ENCODE results near the gene AP2A2. TPM values are rescaled to one million over a fixed set of nuclear protein-coding genes. Genes with fewer than 3 reads are reported as not detected.

Gene AP2A2
- total RNA-seq, 4 donors from 2014 or later, result 21.2 to 26.1 (median 25.7) TPM

- H3K36me3 ChIP-seq, result no peaks in the 10 kb centered on the region
- H3K4me1 ChIP-seq, result no peaks in the 10 kb centered on the region
- no peak for DNase-seq
- ATAC-seq, result no peak
- no peaks in the 10 kb centered on the region for H3K9me3 ChIP-seq
- peaks cover 0 to 23% (median 19%) of the 10 kb centered on the region in 3 donors for H3K27me3 ChIP-seq
- H3K27ac ChIP-seq, result no peak overlapping the region
- in situ Hi-C loops (cut with MboI; ENCODE audit: low sequenced_read_pairs in 4 of 4), result no loop called here
- TF ChIP-seq, protein P1, sequence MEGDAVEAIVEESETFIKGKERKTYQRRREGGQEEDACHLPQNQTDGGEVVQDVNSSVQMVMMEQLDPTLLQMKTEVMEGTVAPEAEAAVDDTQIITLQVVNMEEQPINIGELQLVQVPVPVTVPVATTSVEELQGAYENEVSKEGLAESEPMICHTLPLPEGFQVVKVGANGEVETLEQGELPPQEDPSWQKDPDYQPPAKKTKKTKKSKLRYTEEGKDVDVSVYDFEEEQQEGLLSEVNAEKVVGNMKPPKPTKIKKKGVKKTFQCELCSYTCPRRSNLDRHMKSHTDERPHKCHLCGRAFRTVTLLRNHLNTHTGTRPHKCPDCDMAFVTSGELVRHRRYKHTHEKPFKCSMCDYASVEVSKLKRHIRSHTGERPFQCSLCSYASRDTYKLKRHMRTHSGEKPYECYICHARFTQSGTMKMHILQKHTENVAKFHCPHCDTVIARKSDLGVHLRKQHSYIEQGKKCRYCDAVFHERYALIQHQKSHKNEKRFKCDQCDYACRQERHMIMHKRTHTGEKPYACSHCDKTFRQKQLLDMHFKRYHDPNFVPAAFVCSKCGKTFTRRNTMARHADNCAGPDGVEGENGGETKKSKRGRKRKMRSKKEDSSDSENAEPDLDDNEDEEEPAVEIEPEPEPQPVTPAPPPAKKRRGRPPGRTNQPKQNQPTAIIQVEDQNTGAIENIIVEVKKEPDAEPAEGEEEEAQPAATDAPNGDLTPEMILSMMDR (IDR thresholded peaks at IDR 0.05 in 4 of 5, conservative IDR thresholded peaks at IDR 0.05 in 1 of 5), result no peak
- no peak for TF ChIP-seq POLR2A (IDR thresholded peaks at IDR 0.05)
- intact Hi-C loops (cut with DNase I; ENCODE audit: low total_unique reads), result no loop called here
- H3K4me3 ChIP-seq, result no peak overlapping the region
Observed at GRCh38 chr11:1034001-1034400, 108.3 kb downstream of the AP2A2 start.

DNA sequence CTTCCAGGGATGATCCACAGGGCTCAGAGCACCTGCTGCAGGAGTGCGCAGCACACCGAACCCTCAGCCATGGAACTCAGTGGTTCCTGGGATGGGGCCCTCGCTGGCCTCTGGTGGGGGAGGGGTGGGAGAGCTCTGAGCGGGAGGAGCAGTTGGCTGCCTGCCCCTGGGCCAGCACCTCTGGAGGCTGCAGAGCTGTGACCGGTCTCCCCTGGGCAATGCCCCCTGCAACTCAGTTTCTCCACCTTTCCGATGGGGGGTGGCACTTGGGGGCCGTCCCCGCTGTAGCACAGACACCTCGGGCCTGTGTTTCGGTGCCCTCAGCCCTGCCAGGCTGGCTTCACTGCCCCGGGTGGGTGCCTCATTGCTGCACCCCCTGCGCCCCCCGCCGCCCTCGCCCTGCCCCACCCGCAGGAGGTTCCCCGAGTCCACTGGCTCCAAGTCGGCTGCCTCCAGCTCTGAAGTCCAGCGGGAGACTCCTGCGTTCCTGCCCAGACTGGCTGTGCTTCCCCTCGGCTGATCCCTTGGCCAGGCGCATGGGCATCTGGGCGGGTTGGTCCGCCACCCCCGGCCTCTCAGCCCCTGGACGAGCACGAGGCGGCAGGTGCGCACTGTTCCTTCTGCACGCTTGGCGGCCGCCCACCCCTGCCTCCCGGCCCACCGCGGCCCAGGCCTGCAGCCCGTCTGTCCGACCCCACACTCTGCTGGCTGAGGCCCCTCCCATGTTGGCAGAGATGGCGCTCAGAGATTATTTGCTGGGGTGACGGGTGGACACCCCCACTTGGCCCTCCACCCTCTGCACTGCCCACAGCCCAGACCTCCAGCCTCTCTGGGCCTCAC, 109.0 kb downstream of the AP2A2 start:
- TF ChIP-seq, protein P1 (IDR thresholded peaks at IDR 0.05 in 4 of 5, conservative IDR thresholded peaks at IDR 0.05 in 1 of 5), result no peak
- no peak for TF ChIP-seq POLR2A (IDR thresholded peaks at IDR 0.05)

DNA sequence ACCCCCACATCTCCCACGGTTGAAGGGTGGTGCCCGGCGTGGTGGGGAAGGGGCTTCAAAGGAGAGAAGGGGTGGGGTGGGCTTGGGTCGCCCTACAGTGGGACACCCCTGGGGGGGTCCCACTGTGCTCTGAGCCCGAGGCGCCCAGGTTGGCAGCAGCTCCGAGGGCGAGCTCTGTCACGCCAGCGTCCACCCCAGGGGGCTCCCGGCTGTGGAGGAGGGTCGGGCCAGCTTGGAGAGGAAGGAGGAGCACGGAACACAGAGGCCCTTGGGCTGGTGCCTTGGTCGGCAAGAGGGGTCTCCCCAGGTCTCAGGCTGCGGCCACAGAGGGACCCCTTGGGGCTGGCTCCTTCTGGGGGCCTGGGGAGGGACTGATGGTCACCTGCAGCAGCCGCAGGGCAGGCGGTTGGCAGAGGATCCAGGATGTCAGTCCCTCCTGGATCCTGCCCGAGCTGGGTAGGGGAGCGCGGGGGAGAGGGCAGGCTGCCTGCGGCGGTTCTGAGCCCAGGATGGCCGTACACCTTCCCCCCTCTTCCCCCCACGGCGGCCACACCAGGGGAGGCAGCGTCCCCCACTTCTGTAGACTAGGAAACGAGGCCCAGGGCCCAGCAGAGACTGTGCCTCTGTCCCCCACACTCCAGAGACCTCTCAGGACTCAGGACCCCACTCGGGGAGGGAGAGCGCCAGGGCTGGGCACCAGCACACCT, 110.1 kb downstream of the AP2A2 start:
- Histone ChIP-seq H3K4me3 (no peak overlapping the region), H3K4me1 (no peaks in the 10 kb centered on the region)
- no peak for ATAC-seq

More for the DNA sequence above, 109.0 kb downstream of the AP2A2 start:
- in situ Hi-C loops (cut with MboI; ENCODE audit: low sequenced_read_pairs in 4 of 4), result no loop called here
- ATAC-seq, result no peak
- Histone ChIP-seq H3K4me1 (no peaks in the 10 kb centered on the region), H3K36me3 (no peaks in the 10 kb centered on the region), H3K9me3 (no peaks in the 10 kb centered on the region), H3K4me3 (no peak overlapping the region), H3K27me3 (peaks cover 0 to 23% (median 19%) of the 10 kb centered on the region in 3 donors), H3K27ac (no peak overlapping the region)
- intact Hi-C loops (cut with DNase I; ENCODE audit: low total_unique reads), result no loop called here
- DNase-seq, result no peak

DNA sequence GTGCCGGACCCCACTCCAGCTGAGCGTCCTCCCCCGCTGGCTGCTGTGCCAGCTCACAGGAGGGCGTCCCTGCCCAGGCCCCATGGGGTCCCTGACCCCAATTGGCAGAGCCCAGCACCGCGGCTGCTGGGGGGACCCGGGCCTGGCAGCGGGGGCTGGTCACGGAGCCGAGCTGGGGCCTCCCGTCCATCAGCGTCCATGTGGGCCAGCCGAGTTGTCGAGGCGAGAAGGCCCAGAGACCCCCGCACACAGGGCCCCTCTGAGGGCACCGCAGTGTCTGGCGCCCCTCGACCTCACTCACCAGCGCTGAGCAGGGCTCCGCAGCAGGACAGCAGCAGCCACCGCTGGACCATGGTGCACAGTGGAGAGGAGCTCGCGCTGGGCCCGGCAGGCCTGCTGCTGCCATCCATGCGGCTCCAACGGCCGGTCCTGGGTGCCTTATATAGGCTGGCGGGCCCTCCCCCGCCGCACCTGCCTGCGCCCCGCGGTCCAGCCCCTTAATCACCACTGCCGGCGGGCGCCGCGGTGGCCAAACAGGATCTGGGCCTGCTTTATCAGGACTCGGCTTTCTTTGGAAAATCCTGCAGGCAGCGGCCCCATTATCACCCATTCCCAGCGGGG, 110.7 kb downstream of the AP2A2 start, which contains the start of gene MUC6:
MUC6 (minus strand) TSS at position 416 of the 621 bp plus-strand sequence; CDS start at position 353, 63 bp downstream.
- in situ Hi-C loops (cut with MboI; ENCODE audit: low sequenced_read_pairs in 4 of 4), result no loop called here
- intact Hi-C loops (cut with DNase I; ENCODE audit: low total_unique reads), result no loop called here
- Histone ChIP-seq H3K4me3 (no peak within 1 kb of the TSS), H3K9me3 (no peaks in the 10 kb centered on the region), H3K27me3 (peaks cover 0 to 23% (median 19%) of the 10 kb centered on the region in 3 donors), H3K27ac (no peak within 1 kb of the TSS), H3K36me3 (no peaks in the 10 kb centered on the region), H3K4me1 (no peaks in the 10 kb centered on the region)
- TF ChIP-seq, protein P1 (IDR thresholded peaks at IDR 0.05 in 4 of 5, conservative IDR thresholded peaks at IDR 0.05 in 1 of 5), result no peak
- TF ChIP-seq POLR2A (IDR thresholded peaks at IDR 0.05), result no peak
- DNase-seq (no peak), ATAC-seq (no peak)

More for the DNA sequence above, 110.1 kb downstream of the AP2A2 start:
- Histone ChIP-seq H3K9me3 (no peaks in the 10 kb centered on the region), H3K27ac (no peak overlapping the region), H3K36me3 (no peaks in the 10 kb centered on the region), H3K27me3 (peaks cover 0 to 23% (median 19%) of the 10 kb centered on the region in 3 donors)
- TF ChIP-seq, protein P1 (IDR thresholded peaks at IDR 0.05 in 4 of 5, conservative IDR thresholded peaks at IDR 0.05 in 1 of 5), result no peak
- in situ Hi-C loops (cut with MboI; ENCODE audit: low sequenced_read_pairs in 4 of 4) (no loop called here), intact Hi-C loops (cut with DNase I; ENCODE audit: low total_unique reads) (no loop called here)
- DNase-seq, result no peak
